ENCODE data around the gene MEP1B. TPM values are rescaled to one million over a fixed set of nuclear protein-coding genes. Genes with fewer than 3 reads are reported as not detected.

The MEP1B gene
- total RNA-seq, 1 donor from 2014 or later = not detected

DNA sequence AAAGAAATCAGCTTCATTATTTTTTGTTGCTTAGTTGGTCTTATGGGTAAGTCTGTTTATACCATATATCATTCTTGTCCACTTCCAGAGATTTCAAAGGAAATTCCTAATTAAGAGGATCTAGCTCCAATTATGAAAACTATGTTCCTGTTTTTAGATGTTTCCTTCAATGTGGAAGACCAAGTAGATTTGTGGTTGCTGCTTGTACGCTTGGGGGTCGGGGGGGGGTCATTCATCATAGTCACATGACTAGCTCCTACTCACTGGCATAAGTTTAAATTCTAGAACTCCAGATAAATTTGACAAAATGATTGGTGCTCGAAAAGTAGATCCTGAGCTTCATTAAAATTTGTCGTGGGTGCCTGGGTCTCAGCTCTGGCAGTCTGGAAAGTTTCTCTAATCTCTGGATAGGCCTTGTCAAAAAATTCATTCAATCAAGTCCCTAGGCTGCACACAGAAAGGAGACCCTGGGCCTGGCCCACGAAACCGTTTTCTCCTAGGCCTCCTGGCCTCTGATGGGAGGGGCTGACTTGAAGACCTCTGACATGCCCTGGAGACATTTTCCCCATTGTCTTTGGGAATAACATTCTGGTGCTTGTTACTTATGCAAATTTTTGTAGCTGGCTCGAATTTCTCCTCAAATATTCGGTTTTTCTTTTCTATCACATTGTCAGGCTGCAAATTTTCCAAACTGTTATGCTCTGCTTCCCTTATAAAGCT lies 62.5 kb downstream of the MEP1B start:
- H3K36me3 ChIP-seq (ENCODE audit: control insufficient read depth, insufficient read depth, low read length) = no peaks in the 10 kb centered on the region
- DNase-seq (ENCODE audit: low read depth) (no peak), FAIRE-seq (no peak)
- TF ChIP-seq, protein P1, sequence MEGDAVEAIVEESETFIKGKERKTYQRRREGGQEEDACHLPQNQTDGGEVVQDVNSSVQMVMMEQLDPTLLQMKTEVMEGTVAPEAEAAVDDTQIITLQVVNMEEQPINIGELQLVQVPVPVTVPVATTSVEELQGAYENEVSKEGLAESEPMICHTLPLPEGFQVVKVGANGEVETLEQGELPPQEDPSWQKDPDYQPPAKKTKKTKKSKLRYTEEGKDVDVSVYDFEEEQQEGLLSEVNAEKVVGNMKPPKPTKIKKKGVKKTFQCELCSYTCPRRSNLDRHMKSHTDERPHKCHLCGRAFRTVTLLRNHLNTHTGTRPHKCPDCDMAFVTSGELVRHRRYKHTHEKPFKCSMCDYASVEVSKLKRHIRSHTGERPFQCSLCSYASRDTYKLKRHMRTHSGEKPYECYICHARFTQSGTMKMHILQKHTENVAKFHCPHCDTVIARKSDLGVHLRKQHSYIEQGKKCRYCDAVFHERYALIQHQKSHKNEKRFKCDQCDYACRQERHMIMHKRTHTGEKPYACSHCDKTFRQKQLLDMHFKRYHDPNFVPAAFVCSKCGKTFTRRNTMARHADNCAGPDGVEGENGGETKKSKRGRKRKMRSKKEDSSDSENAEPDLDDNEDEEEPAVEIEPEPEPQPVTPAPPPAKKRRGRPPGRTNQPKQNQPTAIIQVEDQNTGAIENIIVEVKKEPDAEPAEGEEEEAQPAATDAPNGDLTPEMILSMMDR (IDR thresholded peaks at IDR 0.05; ENCODE audit: insufficient read depth, low read length, severe bottlenecking) = no peak
- no peak overlapping the region for H3K4me3 ChIP-seq (ENCODE audit: low read depth, low read length)
- no peaks in the 10 kb centered on the region for H3K27me3 ChIP-seq (ENCODE audit: control insufficient read depth, insufficient read depth, low read length)

DNA sequence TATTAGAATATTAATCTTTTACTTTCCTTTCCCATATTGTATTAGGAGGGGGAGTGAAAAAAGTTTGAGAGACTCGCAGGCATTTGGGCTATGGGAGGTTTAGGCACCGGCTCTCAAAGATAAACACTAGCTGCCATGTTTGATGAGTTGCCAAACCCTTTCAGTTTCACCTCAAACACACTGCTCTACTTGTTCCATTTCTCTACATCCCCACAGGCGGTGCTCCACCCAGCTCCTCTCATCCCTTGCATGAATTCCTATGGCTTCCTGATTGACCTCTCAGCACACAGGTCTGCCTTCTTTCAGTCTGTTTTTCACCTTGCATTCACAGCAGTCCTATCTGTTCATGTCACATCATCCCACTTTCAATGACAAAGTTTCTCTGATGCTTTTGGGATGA lies 65.7 kb downstream of the MEP1B start:
- TF ChIP-seq, protein P1 (IDR thresholded peaks at IDR 0.05; ENCODE audit: insufficient read depth, low read length, severe bottlenecking) = no peak
- no peak overlapping the region for H3K4me3 ChIP-seq (ENCODE audit: low read depth, low read length)
- no peaks in the 10 kb centered on the region for H3K36me3 ChIP-seq (ENCODE audit: control insufficient read depth, insufficient read depth, low read length)
- no peaks in the 10 kb centered on the region for H3K27me3 ChIP-seq (ENCODE audit: control insufficient read depth, insufficient read depth, low read length)
- FAIRE-seq (no peak), DNase-seq (ENCODE audit: low read depth) (no peak)

DNA sequence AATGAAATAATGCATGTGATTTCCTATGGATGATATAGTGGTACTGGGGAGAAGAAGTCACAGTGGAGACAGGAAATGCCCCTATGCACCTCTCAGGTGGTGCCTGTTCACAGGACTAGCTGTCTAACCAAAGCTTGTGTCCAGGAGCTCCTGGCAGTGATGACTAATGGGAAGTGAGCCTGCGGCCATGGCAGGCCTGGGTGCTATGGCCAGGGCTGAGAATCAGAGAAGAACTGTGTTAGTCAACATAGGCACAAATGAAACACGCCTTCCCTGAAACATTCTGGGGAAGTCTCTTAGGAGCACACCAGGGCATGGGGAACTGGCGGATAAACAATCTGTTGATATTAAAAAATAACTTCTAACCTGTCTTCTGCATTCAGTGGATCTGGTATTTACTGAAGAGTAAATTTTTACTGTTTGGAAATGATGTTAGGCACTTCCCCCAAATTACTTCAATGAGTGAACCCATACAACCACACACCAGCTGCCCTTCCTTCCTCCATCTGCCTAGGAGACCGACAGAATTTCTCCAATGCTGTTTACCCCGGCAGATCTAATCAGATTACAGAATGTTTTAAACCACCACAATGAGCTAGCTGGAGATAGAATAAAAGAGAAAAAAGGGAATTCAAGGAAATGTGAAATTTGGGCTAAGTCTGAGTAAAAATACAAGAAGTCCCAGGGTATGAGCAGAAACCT lies 67.4 kb downstream of the MEP1B start:
- DNase-seq (ENCODE audit: low read depth) = peak; percentile 46
- TF ChIP-seq, protein P1 (IDR thresholded peaks at IDR 0.05; ENCODE audit: insufficient read depth, low read length, severe bottlenecking) = no peak
- Histone ChIP-seq H3K27me3 (ENCODE audit: control insufficient read depth, insufficient read depth, low read length) (no peaks in the 10 kb centered on the region), H3K4me3 (ENCODE audit: low read depth, low read length) (no peak overlapping the region), H3K36me3 (ENCODE audit: control insufficient read depth, insufficient read depth, low read length) (no peaks in the 10 kb centered on the region)
- FAIRE-seq = no peak

DNA sequence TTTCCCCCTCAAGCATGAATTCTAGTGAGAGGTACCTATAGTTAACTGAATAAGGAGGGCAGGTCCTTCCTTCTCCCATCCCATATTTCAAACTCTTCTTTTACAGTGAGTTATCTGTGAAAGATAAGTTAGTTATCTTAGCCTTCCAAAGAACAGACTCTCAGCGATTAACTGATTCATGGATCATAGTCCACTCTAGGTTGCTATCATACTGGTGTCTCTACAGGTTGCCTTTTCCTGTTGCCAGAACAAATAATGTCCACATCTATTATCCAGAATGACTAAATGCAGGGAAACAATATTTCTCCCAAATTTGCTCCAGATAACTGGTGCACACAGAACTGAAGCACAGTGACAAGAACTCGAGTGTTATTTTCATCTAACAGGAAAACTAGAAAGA lies 68.3 kb downstream of the MEP1B start:
- no peak overlapping the region for H3K4me3 ChIP-seq (ENCODE audit: low read depth, low read length)
- FAIRE-seq (no peak), DNase-seq (ENCODE audit: low read depth) (no peak)
- no peaks in the 10 kb centered on the region for H3K36me3 ChIP-seq (ENCODE audit: control insufficient read depth, insufficient read depth, low read length)
- TF ChIP-seq, protein P1 (IDR thresholded peaks at IDR 0.05; ENCODE audit: insufficient read depth, low read length, severe bottlenecking) = no peak
- H3K27me3 ChIP-seq (ENCODE audit: control insufficient read depth, insufficient read depth, low read length) = no peaks in the 10 kb centered on the region

DNA sequence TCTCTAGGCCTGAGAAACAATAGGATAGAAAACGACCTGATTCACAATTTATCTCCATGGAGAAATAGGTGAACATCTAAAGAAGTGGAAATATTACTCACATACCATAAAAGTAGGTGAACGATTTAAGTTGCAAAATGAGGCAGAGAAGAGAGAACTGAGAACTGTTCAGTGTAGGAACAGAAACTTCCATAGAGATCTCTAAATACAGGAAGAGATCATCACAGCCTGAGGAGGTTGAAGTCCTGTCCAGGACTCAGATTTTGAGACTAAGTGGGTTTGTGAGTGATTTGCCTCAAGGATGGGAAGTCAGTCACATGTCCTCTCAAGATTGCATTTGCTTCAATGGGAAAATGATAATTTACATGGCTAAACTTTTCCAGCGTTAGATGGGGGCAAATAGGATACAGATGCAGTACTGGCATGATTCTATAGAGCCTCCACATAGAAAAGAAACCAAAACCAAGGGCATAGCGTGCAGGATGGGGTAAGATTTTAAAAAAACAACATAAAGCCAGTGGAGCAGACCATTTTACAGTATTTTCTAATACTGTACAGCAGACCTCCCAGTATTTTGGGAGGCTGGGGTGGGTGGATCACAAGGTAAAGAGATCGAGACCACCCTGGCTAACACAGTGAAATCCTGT lies 68.8 kb downstream of the MEP1B start:
- Histone ChIP-seq H3K4me3 (ENCODE audit: low read depth, low read length) (no peak overlapping the region), H3K36me3 (ENCODE audit: control insufficient read depth, insufficient read depth, low read length) (no peaks in the 10 kb centered on the region), H3K27me3 (ENCODE audit: control insufficient read depth, insufficient read depth, low read length) (no peaks in the 10 kb centered on the region)
- TF ChIP-seq, protein P1 (IDR thresholded peaks at IDR 0.05; ENCODE audit: insufficient read depth, low read length, severe bottlenecking) = no peak
- DNase-seq (ENCODE audit: low read depth) = no peak
- FAIRE-seq = no peak

Measured in bronchial epithelial cell (primary cell).